Measurements from ENCODE around the gene FJX1.

The FJX1 gene, protein sequence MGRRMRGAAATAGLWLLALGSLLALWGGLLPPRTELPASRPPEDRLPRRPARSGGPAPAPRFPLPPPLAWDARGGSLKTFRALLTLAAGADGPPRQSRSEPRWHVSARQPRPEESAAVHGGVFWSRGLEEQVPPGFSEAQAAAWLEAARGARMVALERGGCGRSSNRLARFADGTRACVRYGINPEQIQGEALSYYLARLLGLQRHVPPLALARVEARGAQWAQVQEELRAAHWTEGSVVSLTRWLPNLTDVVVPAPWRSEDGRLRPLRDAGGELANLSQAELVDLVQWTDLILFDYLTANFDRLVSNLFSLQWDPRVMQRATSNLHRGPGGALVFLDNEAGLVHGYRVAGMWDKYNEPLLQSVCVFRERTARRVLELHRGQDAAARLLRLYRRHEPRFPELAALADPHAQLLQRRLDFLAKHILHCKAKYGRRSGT

DNA sequence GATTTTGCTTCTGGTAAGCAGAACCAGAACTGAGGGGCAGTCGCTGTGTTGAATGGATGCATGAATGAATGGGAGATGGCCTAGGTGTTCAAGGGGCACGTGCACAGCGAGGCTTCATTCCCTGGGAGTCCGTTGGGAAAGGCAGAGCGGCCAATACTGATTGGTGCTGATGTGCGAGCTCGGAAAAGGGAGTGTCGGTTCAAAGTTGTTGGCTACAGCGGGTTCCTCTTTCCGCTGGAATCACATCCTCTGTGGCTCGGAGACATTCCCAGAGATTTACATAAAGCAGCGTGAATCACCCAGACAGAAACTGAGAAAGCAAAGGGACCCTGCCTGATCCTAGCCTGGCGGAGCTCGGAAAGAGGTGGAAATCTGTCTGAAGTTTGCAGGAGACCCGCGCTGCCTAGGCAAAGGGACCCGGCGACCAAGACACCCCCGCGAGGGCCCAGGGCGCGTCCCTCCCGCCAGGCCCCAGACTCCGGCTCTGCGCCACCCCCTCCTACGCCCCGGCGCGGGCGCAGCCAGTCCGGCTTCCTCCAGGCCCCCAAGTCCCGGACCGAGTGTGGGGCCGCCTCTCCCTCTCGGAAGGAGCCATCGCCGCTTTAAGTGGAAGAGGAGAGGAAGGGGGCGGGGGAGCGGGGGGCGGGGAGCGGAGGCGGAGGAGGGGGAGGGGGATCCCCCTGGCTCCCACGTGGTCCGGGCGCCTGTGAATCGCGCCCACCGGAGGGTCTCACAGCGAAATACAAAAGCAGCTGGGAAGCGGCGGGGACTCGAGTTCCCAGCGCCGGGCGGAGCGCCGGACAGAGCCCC is at the start of gene FJX1:
TSS of gene FJX1 (plus strand) at position 774 of the 810 bp plus-strand sequence. CDS start 177 bp downstream, outside the sequence.
- DNase-seq: peak; percentile 63 to 64

DNA sequence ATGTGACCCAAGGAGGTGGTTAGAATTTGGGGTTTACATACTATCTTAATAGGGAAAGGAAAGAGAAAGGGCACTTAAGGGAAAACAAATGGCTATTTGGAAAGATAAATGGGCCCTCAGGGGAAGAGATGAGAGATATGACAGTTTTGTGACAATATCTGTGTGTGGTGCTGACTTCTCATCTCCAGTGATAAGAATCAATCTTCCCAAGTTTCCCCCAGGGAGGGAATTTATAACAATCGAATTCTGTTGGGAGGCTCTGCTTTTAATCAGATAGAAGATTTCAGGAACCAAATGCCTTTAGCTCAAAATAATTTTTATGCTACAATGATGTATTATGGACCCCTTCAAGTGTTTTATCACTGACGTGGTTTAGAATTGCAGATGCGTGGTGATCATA is 46.6 kb upstream of the FJX1 start:
- no peak for DNase-seq

DNA sequence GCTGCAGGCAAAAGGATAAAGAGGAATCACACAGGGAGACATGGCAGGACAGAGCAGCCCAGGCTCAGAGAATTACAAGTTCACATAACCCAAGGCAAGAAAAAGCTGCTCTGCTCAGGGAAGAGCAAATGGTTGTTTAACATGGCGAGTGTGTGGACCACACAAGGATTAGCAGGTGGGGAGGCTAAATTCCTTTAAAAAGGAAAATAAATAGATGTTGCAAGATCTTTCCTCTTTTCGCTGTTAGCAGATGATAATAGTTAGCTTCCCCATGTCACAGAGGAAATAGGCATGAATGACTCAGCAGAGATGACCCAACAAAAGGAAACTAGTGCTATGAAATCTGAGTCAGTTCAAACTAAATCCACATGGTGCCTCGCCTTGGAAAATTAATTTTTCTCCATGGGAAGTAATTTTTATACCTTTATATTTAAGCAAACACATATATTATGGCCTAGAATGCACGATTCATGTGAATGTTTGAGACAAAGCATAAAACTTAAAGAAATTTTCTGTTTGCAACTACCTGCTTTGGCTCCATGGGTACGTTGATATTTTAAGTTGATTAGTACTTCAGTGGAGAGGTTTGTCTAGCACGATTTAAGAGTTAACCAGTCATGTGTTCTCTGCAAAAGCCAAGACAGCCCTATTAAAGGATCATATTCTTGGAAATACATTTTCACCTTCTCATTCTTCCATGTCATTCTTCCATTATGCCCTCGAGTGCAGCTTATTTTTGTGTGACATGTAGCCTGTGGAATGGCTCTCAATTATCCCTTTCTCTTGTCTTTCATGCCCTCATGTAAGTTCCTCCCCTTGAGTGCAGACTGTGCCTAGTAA is 38.5 kb upstream of the FJX1 start:
- peak; percentile 80 to 83 for DNase-seq

DNA sequence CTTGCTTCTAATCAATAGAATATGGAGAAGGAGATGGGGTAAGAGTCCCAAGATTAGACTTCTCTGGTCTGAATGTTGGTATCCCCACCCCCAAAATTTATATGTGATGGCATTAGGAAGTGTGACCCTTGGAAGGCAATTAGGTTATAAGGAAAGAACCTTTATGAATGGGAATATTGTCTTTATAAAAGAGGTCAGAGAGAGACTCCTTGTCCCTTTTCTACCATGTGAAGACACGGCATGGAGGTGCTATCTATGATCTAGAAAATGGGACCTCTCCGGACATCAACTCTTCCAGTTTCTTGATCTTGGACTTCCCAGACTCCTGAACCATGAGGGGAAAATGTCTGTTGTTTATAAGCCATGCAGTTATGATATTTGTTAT is 37.9 kb upstream of the FJX1 start:
- DNase-seq: no peak

DNA sequence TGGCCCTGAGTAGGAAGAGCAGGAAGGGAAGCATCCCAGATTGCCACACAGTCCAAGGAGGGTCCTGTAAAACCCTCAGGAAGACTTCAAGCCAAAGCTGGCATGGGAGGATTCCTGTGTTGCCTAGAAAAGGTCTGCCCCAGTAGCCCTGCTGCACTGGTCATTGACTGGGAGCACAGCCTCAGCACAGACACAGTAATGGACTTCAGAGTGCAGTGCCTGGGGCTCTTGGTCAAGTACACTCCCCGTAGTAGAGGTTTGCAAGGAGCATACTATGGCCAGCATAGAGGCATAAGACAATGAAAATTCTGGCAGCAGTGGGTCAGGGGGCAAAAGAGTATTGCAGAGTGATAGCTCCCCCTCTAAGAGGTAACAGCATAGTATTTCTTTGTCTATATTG is 36.2 kb upstream of the FJX1 start:
- DNase-seq: no peak

DNA sequence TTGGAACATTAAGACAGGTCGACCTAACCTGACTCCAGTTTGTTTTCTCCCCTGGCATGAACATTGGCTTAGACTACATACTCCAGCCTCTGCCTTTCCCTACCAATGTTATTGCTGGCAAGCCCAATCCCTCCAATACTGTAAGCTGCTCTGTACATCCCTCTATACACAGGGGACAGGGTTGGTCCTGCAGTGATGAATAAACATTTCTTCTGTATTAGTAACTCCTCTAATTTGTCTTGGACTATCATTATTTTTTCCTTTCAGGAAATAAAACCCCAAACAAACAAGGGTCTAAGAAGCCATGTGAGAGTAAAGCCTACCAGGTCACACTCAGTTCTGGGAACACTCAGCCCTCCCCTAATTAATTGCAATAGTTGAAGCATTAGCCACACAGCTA is 35.1 kb upstream of the FJX1 start:
- DNase-seq: no peak

DNA sequence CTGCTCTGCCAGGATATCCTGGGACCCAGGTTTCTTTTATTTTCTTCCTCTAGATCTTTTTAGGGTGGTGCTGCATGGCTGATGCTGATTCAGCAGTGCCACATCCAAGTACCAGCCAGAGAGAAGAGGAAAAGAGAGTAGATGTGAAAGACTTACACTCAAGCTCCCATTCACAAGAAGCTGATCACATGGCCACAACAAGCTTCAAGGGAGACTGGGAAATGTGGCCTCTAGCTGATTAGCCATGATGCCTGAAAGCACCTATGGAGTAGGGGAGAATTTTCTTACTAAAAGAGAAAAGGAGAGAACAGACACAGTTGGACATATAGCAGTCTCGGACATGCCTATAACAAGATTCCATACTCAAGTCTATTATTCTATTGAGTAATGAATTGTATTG is 34.4 kb upstream of the FJX1 start:
- no peak for DNase-seq

DNA sequence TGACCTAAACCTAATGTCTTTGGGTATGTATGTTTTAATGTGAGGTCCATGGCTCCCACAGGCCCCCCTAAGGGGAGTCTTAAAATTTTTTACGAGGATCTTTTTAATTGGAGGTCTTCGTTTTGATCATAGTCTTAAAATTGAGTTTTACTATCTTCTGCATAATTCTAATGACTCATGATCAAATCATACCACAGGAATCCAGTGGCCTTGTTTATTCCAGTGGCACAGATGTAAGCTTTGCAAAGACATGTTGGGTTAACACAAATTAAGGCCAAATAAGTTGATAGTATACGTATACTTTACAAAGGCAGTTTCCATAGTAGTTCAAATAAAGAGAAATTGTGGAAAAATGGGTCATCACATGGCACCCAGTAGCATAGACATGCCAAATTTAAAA is 33.9 kb upstream of the FJX1 start:
- DNase-seq: no peak

DNA sequence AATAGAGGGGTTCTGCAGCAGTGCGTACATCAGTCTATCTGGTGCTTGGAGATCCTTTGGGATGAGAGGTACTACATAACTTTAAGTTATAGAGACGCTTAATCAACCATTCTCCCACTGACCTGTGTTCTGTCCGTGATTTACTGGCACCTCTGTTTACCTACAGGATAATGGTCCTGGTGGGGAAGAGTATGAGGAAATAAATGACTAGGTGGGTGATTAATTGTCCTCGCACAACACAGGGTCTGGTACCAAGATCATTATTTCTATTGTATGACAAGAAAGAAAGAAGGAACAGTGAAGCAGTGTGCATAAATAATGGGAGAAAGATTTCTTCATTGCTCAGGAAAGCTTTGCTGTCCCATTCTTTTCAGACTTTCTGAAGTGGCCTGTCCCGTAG is 32.8 kb upstream of the FJX1 start:
- no peak for DNase-seq

DNA sequence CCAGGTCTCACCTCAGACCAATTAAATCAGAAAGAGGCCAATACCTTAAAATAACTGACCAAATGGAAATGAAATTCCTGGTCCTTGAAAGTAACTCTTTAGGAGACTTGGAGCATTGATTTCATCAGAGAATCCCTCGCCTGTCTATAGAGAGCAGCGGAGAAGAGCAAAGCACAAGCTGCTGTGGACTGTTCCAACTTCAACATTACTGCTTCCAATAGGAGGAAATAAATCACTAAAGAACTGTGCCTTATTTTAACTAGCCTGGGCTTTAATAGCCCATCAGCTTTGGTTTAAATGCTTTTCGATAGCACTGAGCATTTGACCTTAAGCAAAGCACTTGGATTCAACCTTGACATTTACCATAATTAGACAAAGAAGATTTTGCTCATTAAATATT is 32.0 kb upstream of the FJX1 start:
- no peak for DNase-seq

DNA sequence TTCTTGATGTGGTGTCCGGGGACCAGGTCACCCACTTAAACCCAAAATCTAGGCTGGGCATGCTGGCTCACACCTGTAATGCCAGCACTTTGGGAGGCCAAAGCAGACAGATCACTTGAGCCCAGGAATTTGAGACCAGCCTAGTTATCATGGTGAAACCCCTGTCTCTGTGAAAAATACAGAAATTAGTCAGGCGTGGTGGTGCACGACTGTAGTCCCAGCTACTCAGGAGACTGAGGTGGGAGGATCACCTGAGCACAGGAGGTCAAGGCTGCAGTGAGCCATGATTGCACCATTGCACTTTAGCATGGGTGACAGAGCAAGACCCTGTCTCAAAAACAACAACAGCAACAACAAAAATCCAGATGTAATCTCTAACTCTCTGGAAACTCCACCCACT is 30.3 kb upstream of the FJX1 start:
- DNase-seq: no peak

DNA sequence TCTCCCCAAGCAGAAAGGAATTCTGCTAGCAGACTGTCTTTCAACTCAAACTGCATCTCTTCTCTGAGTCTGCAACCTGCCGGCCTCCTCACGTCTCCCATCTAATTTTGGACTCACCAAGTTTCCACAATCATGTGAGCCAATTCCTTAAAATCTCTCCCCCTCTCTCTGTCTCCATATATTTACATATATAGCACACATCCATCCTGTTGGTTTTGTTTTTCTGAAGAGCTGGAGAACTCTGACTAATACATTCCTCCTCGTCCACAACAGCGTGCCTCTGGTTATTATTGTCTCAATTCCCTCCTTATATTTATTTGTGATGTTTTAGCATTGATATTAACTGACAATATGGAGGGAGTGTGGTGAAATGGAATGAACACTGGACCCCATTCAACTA is 29.6 kb upstream of the FJX1 start:
- DNase-seq: no peak

DNA sequence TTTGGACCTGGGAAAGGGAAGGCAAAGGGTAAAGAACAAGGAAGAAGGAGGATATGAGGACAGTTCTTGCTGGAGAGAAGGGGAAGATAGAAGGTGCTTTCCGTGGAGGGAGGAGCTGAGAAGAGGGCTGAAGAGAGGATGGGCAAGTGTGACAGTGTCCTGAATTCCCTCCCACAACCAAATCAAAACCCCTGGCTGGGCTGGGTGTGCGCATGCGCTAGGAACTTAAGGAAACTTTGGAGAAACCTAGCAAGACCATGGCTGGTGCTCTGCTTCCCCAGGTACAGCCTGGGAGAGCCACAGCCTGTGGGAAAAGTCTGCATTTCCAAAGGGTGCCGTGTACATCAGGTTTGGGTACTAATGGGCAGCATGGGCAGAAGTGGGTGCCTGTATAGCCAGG is 29.0 kb upstream of the FJX1 start:
- no peak for DNase-seq

DNA sequence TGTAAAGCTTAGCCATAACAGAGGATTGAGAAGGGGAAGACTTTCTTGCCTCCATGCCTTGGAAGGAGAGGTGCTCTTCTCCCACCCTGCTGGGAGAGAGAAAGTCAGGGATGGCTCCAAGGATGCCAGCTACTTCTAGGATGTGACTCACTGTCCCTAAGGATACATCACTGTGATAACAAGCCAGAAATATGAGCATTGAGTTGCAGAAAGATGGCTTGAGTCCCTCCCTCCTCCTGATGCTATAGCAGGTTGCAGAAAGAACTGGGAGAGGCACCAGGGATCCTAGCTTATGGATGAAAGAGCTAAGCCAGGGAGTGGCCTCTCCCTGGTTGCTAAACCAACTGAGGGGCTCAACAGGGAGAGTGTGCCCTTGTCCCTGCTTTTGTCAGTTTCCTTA is 27.8 kb upstream of the FJX1 start:
- DNase-seq: no peak

DNA sequence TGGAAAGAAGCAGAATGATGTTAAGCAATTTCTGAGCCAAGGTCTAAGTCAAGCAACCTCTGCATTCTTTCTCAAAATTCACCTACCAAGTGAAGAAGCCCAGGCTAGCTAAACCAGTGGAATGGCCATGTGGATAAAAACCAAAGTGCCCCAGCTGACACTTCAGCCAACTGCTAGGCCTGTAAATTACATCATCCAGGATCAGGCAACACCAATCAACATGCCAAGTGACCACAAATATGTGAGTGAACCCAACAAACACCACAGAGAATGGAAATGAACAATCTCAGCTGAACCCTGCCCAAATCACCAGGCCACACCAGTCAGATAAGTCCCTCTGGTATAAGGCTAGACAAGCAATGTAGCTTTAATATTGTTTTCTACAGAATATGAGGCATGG is 25.1 kb upstream of the FJX1 start:
- no peak for DNase-seq

DNA sequence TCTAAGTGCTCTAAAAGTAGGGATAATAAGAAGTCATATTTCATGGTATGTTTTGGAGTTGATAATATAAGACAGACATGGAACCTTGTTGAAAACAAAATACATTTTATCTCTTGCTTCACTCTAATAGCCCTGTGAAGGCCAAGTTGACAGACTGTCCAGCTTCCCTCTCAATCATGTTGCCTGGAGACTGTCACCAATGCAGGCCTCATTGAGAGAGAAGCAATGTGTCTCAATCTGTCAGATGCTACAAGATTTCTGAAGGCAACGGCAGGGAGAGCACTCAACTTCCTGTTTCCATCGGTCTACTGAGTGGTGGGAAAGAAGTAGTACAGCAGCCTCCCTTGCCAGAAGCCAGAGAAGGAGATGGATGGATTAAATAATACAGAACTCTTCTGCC is 23.6 kb upstream of the FJX1 start:
- DNase-seq: peak; percentile 68 to 79

DNA sequence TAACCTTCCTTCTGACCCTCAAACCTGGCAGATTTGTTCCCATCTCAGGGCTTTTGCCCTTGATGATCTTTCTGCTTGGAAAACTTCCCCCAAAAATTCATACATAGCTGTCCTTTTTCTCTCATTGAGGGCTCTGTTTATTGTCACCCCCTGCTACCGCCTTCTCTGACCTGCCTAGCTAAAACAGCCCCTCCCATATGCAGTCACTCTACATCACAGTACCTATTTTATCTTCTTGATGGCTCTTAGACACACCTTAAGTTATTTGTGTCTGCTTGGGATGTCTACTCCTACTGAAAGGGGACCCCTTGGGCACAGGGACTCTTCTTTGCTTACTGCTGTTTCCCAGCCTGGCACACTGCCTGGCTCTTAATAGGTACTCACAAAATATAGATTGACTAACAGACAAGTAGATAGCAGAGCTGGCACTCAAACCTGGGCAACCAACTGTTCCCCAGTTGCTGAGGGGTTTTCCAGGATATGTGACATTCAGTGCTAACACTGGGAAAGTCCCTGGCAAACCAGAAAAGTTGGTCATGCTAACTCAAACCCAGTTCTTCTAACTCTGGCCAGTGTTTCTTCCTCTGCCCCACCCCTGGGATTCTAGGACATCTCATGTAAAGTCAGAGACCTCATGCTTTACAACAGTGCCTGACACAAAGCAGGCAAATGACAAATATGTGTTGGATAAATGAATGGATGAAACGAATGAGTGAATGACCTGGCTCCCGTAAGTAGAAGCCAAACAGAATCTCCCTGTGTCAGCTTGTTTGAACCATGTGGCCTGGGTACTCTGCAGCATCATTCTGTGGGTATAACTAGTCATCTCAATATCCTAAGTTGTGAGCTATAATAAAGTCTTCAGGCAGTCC is 19.8 kb upstream of the FJX1 start:
- no peak for DNase-seq

DNA sequence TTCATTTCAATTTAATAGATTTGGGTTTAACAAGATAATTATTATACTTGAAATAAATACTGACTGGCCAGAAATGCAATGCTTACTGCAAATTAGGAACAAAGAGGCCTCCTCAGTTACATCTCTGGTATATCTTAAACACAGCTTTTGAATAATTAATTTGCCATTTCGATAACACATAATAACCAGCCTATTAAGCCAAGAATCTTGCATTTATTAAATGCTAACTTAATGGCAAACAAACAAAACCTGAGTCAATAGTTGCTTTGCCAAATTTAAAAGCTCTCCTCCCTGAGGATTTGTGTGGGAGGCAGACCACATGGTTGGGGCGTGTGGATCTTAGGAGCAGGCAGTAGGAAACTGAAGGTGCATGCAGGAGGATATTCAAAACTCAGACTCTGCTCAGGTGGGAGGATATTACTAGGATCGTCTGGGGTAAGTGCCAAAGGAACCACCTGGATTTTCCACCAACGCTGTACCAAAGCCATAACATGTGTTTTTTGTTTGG is 17.9 kb upstream of the FJX1 start:
- DNase-seq: no peak

DNA sequence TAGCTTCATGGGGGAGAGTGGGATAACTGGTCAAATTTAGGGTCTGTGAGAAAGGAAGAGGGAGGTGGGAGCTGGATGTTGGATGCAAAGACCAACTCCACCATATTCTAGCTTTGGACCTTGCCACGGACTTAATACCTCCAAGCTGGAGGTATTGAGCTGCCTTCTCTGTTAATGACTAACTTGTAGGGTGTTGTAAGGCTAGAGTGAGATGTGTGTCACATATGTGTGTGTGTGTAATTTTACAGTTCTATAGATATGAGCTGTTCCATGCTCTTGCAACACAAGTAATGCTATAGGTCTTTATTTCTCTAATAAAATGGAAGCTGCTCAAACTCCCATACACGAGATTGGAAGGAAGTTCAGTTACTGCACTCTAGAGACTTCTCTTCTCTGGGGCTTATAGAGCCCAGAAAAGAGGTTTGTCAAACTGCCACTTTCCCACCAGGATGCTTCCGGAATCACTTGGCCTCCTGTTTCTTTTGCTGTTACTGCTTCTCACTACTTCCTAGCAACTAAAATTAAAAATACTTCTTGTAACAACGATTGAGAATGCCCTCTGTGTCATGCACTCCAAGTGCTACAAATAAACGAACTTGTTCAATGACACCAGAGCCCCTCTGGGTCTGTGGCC is 16.0 kb upstream of the FJX1 start:
- no peak for DNase-seq

DNA sequence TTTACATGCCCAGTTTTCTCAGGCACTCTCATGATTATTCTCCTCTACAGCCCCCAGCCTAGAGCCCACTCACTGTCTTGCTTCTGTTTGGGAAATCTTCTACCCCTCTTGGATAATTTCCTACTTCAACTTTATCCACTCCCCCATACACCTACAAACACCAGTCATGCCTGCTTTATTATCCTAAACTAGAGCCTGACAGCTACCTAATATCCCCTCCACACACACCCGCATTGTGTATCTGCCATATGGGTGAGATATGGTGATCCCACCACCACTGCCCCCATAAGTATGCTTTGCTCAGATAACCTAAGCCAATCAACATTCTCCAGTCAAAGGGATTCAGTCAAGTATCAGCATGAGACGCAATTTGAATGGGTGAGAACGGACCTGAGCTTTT is 15.3 kb upstream of the FJX1 start:
- no peak for DNase-seq

DNA sequence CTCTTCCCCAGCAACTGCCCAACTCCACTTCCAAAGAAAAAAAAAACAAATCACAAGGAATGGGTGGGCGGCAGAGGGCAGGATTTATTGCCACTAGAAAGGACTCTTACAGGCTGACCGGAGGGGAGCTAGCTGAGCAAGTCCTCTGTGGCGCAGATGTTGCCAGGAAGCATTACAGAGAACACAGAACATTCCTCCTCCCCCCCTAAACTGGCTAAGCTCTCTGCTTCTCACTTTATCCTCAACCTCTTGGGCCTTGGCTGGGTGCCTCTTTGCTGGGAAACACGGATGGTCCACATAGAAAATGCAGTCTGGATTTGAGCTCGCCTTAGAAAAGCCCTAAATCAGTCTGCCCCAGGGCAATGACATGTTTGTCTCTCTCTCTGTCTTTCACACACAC is 12.6 kb upstream of the FJX1 start:
- DNase-seq: no peak

DNA sequence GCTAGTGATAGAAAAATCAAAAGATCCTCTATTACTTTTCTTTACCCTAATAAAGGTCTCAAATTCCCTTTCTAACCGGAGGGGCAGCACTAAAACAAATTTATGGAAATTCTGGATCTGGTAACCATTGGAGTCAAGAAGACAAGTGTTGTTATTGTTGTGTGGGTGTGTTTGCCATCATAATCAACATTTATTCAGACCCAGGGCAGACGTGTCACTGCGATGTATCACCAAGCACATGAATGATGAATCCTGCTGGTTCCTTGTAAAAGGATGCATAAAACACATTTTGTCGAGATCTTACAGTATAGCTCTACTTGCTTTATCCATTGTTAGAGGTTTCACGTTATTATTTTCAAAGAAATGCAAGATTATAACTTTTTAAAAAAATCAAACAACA is 12.1 kb upstream of the FJX1 start:
- no peak for DNase-seq

Measured in Kasumi-1 (cell line).